Colonic mucosa (tissue), 4 donors: ENCODE data around the gene LDHAL6B. TPM values are rescaled to one million over a fixed set of nuclear protein-coding genes. Genes with fewer than 3 reads are reported as not detected.

Experiments
- DNase-seq: peaks from one replicate; pipeline ENCODE4 v3.0.0-alpha.2; 2020
- H3K27ac ChIP-seq: fragments of 200-600 bp; one replicate; pipeline ENCODE4 v1.8.0; 2021
- H3K27me3 ChIP-seq: fragments of 200-600 bp; one replicate; pipeline ENCODE4 v1.8.0; 2021
- H3K36me3 ChIP-seq: fragments of 200-600 bp; one replicate; pipeline ENCODE4 v1.8.0; 2021
- H3K4me1 ChIP-seq: fragments of 200-600 bp; one replicate; pipeline ENCODE4 v1.8.0; 2021; ENCODE audit warnings: mild to moderate bottlenecking
- H3K4me3 ChIP-seq: fragments of 200-600 bp; one replicate; pipeline ENCODE4 v1.8.0; 2021
- H3K9ac ChIP-seq, 2 donors: one replicate each; pipeline ENCODE4 v1.7.0; 2013; ENCODE audit warnings: control low read depth in 2 of 2, low read depth in 2 of 2, low read length in 2 of 2
- H3K9me3 ChIP-seq: fragments of 200-600 bp; one replicate; pipeline ENCODE4 v1.8.0; 2021
- intact Hi-C: fragments of 100-400 bp; cut with DNase I; formaldehyde crosslinking; loops from one replicate; pipeline ENCODE4 v1.14.1; 2022
- total RNA-seq, 2 donors: library from RNA; stranded (reverse); fragmentation: NEBNext Ultra II Directional in 1 of 2; extraction: Animal tissue kit (Norgen Biotek cat#: 25700) in 1 of 2; gene quantifications; one replicate each; pipeline ENCODE4 v1.2.1, GENCODE V29; 2021
- TF ChIP-seq, protein P1 (sequence below): fragments of 200-600 bp; IDR thresholded peaks from one replicate; pipeline ENCODE4 v1.8.0; 2022; ENCODE audit warnings: antibody characterized with exemption, mild to moderate bottlenecking
- donor health status: healthy.
- donor health status: DM: no; HTN: no; CAD: no.
- donor health status: DM: no; HTN: no; CAD: no.

Gene LDHAL6B
- total RNA-seq, 2 donors from 2014 or later = not detected

DNA sequence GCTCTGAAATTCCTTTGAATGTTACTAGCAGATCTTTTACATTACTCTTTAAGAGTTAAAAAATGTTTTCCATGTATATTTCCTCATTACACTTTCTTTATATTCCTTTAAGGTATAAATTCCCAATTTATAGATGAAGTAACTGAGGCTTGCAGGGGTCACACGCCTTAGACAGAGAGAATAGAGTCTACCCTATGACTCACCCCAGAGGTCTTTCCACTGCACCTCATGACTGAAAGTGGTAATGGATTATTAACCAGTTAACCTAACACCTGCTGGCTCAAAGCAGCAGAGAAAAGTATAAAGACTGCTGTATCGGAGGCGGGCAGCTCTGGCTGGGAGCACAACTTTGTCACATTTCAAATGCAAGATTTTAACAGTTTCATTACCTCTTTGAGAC lies 37.7 kb downstream of the LDHAL6B start:
- no peaks in the 10 kb centered on the region for H3K36me3 ChIP-seq
- TF ChIP-seq, protein P1, sequence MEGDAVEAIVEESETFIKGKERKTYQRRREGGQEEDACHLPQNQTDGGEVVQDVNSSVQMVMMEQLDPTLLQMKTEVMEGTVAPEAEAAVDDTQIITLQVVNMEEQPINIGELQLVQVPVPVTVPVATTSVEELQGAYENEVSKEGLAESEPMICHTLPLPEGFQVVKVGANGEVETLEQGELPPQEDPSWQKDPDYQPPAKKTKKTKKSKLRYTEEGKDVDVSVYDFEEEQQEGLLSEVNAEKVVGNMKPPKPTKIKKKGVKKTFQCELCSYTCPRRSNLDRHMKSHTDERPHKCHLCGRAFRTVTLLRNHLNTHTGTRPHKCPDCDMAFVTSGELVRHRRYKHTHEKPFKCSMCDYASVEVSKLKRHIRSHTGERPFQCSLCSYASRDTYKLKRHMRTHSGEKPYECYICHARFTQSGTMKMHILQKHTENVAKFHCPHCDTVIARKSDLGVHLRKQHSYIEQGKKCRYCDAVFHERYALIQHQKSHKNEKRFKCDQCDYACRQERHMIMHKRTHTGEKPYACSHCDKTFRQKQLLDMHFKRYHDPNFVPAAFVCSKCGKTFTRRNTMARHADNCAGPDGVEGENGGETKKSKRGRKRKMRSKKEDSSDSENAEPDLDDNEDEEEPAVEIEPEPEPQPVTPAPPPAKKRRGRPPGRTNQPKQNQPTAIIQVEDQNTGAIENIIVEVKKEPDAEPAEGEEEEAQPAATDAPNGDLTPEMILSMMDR = no peak
- H3K9ac ChIP-seq = no peak overlapping the region
- no peaks in the 10 kb centered on the region for H3K27me3 ChIP-seq
- no peaks in the 10 kb centered on the region for H3K9me3 ChIP-seq
- DNase-seq = no peak
- intact Hi-C loops = loop anchor here (10.0 kb wide), 1 partner anchor 130 kb away; the partner anchor contains the start of gene MYO1E
- H3K4me1 ChIP-seq = no peaks in the 10 kb centered on the region
- H3K27ac ChIP-seq = no peak overlapping the region
- H3K4me3 ChIP-seq = no peak overlapping the region

DNA sequence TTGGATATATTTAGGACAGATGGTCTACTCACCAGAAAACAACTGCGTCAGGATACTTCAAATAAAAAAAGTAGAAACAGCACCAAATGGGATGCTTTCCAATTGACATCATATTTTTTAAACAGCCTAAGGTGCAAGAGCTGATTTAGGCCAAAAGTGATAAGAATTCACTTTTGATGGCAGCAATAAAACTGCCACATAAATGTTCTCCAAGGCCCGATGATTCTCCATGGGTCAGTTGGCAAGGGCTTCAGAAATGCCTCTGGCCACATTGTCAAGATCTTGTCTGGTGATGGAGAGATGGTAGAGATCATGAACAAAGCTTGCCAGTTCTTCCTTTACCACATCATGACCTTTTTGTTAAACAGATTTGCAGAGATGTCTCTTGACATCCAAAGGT lies 38.9 kb downstream of the LDHAL6B start:
- Histone ChIP-seq H3K4me1 (no peaks in the 10 kb centered on the region), H3K9me3 (no peaks in the 10 kb centered on the region), H3K27me3 (no peaks in the 10 kb centered on the region), H3K9ac (no peak overlapping the region), H3K27ac (no peak overlapping the region), H3K4me3 (no peak overlapping the region), H3K36me3 (no peaks in the 10 kb centered on the region)
- TF ChIP-seq, protein P1 = no peak
- intact Hi-C loops = loop anchor here (10.0 kb wide), 1 partner anchor 129 kb away; the partner anchor contains the start of gene MYO1E
- DNase-seq = no peak

DNA sequence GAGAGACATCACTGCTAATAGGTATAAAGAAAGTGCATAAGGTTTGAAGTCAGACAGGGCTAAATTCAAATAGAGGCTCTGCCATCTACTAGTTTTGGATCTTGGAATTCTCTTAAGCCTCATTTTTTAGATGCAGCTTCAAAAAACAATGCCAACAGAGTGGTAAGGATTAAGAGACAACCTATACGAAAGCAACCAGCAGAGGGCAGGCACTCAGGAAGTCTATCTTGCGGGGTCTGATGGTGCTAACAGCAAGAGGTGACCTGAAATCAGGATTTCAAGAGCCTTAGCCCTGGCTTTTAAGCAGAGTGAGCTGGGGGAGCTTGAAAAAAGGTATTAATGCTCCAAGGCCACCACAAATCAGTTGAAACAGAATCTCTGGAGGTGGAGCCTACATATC lies 40.7 kb downstream of the LDHAL6B start:
- TF ChIP-seq, protein P1 = peak; percentile 41

DNA sequence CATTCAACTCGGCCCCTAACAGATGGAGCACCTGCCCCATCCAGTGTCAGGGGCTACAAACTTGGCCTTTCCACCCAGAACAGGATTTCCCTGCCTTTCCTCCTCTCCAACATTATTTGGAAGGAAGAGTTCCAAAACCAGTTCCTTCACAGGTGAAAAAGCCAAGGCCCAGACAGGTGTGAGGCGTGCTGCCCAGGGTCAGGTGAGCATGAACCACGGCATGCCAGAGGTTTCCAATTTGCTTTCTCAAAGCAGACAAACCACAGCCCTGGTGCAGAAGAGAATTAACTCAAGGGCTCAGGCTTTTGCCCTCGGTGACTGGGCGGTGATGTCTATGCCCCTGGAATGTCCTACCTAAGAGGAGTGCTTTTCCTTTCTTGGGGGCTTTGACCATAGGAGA lies 43.2 kb downstream of the LDHAL6B start:
- Histone ChIP-seq H3K36me3 (no peaks in the 10 kb centered on the region), H3K4me3 (no peak overlapping the region), H3K9ac (peak overlapping the region in 1 of 2 donors; percentile 62), H3K27ac (peak overlapping the region; percentile 31), H3K9me3 (no peaks in the 10 kb centered on the region), H3K4me1 (no peaks in the 10 kb centered on the region), H3K27me3 (no peaks in the 10 kb centered on the region)
- TF ChIP-seq, protein P1 = no peak
- DNase-seq = no peak
- intact Hi-C loops = loop anchor here (10.0 kb wide), 1 partner anchor 125 kb away; the partner anchor contains the start of gene MYO1E

More for the DNA sequence above, 40.7 kb downstream of the LDHAL6B start:
- Histone ChIP-seq H3K9ac (peak overlapping the region in 1 of 2 donors; percentile 32), H3K9me3 (no peaks in the 10 kb centered on the region), H3K27me3 (no peaks in the 10 kb centered on the region), H3K4me1 (no peaks in the 10 kb centered on the region), H3K4me3 (no peak overlapping the region), H3K36me3 (no peaks in the 10 kb centered on the region), H3K27ac (no peak overlapping the region)
- intact Hi-C loops = loop anchor here (10.0 kb wide), 1 partner anchor 127 kb away; the partner anchor contains the start of gene MYO1E
- DNase-seq = peak; percentile 72

DNA sequence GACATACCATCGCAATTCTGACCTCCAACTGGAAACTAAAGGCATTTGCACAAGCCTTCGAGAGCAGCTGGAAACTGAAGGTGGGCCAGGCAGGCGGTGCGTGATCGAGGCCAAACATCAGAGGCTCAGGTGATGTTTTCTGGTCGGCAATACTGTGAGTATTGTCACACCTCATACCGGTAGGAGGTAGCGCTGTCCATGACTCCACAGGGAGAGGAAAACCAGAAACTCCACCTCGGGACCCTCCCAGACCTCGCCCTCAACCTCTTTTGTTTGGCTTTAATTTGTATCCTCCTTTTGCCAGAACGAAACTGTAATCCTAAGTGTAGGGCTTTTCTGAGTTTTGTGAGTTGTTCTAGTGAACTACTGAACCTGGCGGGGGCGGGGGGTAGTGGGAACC lies 43.6 kb downstream of the LDHAL6B start:
- Histone ChIP-seq H3K27ac (peak overlapping the region; percentile 31), H3K4me3 (no peak overlapping the region)
- DNase-seq = peak; percentile 55

More for the DNA sequence above, 43.6 kb downstream of the LDHAL6B start:
- Histone ChIP-seq H3K4me1 (no peaks in the 10 kb centered on the region), H3K36me3 (no peaks in the 10 kb centered on the region), H3K9ac (peak overlapping the region in 1 of 2 donors; percentile 62), H3K9me3 (no peaks in the 10 kb centered on the region), H3K27me3 (no peaks in the 10 kb centered on the region)
- TF ChIP-seq, protein P1 = no peak
- intact Hi-C loops = no loop called here
